ENCODE data around the gene FRMD3. TPM values are rescaled to one million over a fixed set of nuclear protein-coding genes. Genes with fewer than 3 reads are reported as not detected.
A peak's percentile ranks its signal among the peaks of the same experiment; 100 is the strongest.

FRMD3 gene
- total RNA-seq, 1 experiment from 2014 or later, result 3.9 TPM

GRCh38 chr9:83233647-83234046, 304.6 kb downstream of the FRMD3 start:
- ATAC-seq (no peak), DNase-seq (no peak)
- ChIA-PET CTCF (no interaction called here), POLR2A (ENCODE audit: unreplicated experiment) (no interaction called here)
- Histone ChIP-seq H3F3A (ENCODE audit: low read length, unreplicated experiment) (no peaks in the 10 kb centered on the region), H3K27ac (ENCODE audit: low read length) (no peak overlapping the region), H3K79me2 (ENCODE audit: low read length) (no peaks in the 10 kb centered on the region), H3K4me2 (ENCODE audit: low read length) (no peak overlapping the region), H3K9me3 (ENCODE audit: low read length) (no peaks in the 10 kb centered on the region), H3K27me3 (ENCODE audit: low read length) (no peaks in the 10 kb centered on the region), H4K20me1 (ENCODE audit: low read length) (no peaks in the 10 kb centered on the region), H3K4me3 (ENCODE audit: low read length) (no peak overlapping the region), H3K4me1 (ENCODE audit: insufficient read depth, low read length) (no peaks in the 10 kb centered on the region), H2AFZ (ENCODE audit: low read length) (no peak overlapping the region), H3K9me2 (replicated peaks; ENCODE audit: low read length) (no peaks in the 10 kb centered on the region), H3K9ac (ENCODE audit: low read length) (no peak overlapping the region), H3K36me3 (ENCODE audit: low read depth, low read length) (no peaks in the 10 kb centered on the region)
- TF ChIP-seq CTCF (conservative IDR thresholded peaks at IDR 0.05; ENCODE audit: low read depth, low read length) (no peak), EZH2phosphoT487 (IDR thresholded peaks at IDR 0.05; ENCODE audit: borderline replicate concordance, low read length) (no peak), EZH2 (IDR thresholded peaks at IDR 0.05; ENCODE audit: low read length, unreplicated experiment) (no peak)
- no TSS peak for BruUV-seq (replicated peaks)
- intact Hi-C loops (cut with micrococcal nuclease), result no loop called here

GRCh38 chr9:83231039-83231438, 307.2 kb downstream of the FRMD3 start:
- Histone ChIP-seq H3K9me3 (ENCODE audit: low read length) (no peaks in the 10 kb centered on the region), H3K9me2 (replicated peaks; ENCODE audit: low read length) (no peaks in the 10 kb centered on the region), H3K4me1 (ENCODE audit: insufficient read depth, low read length) (no peaks in the 10 kb centered on the region), H4K20me1 (ENCODE audit: low read length) (no peaks in the 10 kb centered on the region), H3K79me2 (ENCODE audit: low read length) (no peaks in the 10 kb centered on the region), H2AFZ (ENCODE audit: low read length) (no peak overlapping the region), H3K27me3 (ENCODE audit: low read length) (no peaks in the 10 kb centered on the region), H3K36me3 (ENCODE audit: low read depth, low read length) (no peaks in the 10 kb centered on the region), H3K27ac (ENCODE audit: low read length) (no peak overlapping the region), H3K4me3 (ENCODE audit: low read length) (no peak overlapping the region), H3K4me2 (ENCODE audit: low read length) (no peak overlapping the region), H3K9ac (ENCODE audit: low read length) (no peak overlapping the region), H3F3A (ENCODE audit: low read length, unreplicated experiment) (no peaks in the 10 kb centered on the region)
- intact Hi-C loops (cut with micrococcal nuclease), result no loop called here
- DNase-seq (no peak), ATAC-seq (no peak)
- TF ChIP-seq EZH2phosphoT487 (IDR thresholded peaks at IDR 0.05; ENCODE audit: borderline replicate concordance, low read length) (no peak), CTCF (conservative IDR thresholded peaks at IDR 0.05; ENCODE audit: low read depth, low read length) (no peak; the same call in 1 of the 2 replicates), EZH2 (IDR thresholded peaks at IDR 0.05; ENCODE audit: low read length, unreplicated experiment) (no peak)
- no TSS peak for BruUV-seq (replicated peaks)
- POLR2A ChIA-PET (ENCODE audit: unreplicated experiment), result no interaction called here
- CTCF ChIA-PET, result no interaction called here

- H3K4me3 ChIP-seq (ENCODE audit: low read length), result no peak overlapping the region
- no peaks in the 10 kb centered on the region for H3K9me3 ChIP-seq (ENCODE audit: low read length)
- ChIA-PET CTCF (no interaction called here), POLR2A (ENCODE audit: unreplicated experiment) (no interaction called here)
- DNase-seq (peak; percentile 63), ATAC-seq (peak; percentile 37; the same call in 1 of the 2 replicates)
- H3K9ac ChIP-seq (ENCODE audit: low read length), result no peak overlapping the region
- no peaks in the 10 kb centered on the region for H3K9me2 ChIP-seq (replicated peaks; ENCODE audit: low read length)
- no peak overlapping the region for H3K27ac ChIP-seq (ENCODE audit: low read length)
- H3K27me3 ChIP-seq (ENCODE audit: low read length), result no peaks in the 10 kb centered on the region
- no peaks in the 10 kb centered on the region for H3F3A ChIP-seq (ENCODE audit: low read length, unreplicated experiment)
- no TSS peak for BruUV-seq (replicated peaks)
- H3K4me2 ChIP-seq (ENCODE audit: low read length), result peak overlapping the region; percentile 36; the same call in 1 of the 2 replicates
- H2AFZ ChIP-seq (ENCODE audit: low read length), result no peak overlapping the region
- no peaks in the 10 kb centered on the region for H4K20me1 ChIP-seq (ENCODE audit: low read length)
- H3K4me1 ChIP-seq (ENCODE audit: insufficient read depth, low read length), result peaks cover 12% of the 10 kb centered on the region; the same call in 1 of the 2 replicates
- no peaks in the 10 kb centered on the region for H3K36me3 ChIP-seq (ENCODE audit: low read depth, low read length)
- no peak for TF ChIP-seq CTCF (conservative IDR thresholded peaks at IDR 0.05; ENCODE audit: low read depth, low read length)
- no peak for TF ChIP-seq EZH2phosphoT487 (IDR thresholded peaks at IDR 0.05; ENCODE audit: borderline replicate concordance, low read length)
- intact Hi-C loops (cut with micrococcal nuclease), result no loop called here
- no peaks in the 10 kb centered on the region for H3K79me2 ChIP-seq (ENCODE audit: low read length)
These were observed 317.5 kb downstream of the FRMD3 start for GRCh38 chr9:83220730-83221129.
